BLaER1 treated with 17β-estradiol and CSF1 and Interleukin-3, amounts not matched to agents 10 nM and 100 nM (cell line): ENCODE results near the gene CDK5R1.

ENCODE experiments used
- H3K27ac ChIP-seq, 11 experiments: shearing (Covaris generic); formaldehyde crosslinking; 2 replicates each; pipeline ENCODE4 v1.8.1; 2022
- H3K27me3 ChIP-seq, 11 experiments: shearing (Covaris generic); formaldehyde crosslinking; 2 replicates each; pipeline ENCODE4 v1.8.1; 2022
- H3K36me3 ChIP-seq, 11 experiments: shearing (Covaris generic); formaldehyde crosslinking; 2 replicates each; pipeline ENCODE4 v1.8.1; 2022
- H3K4me1 ChIP-seq, 10 experiments: shearing (Covaris generic); formaldehyde crosslinking; 2 replicates each; pipeline ENCODE4 v1.8.1; 2022
- H3K4me2 ChIP-seq, 11 experiments: shearing (Covaris generic); formaldehyde crosslinking; 2 replicates each; pipeline ENCODE4 v1.8.1; 2022
- H3K4me3 ChIP-seq, 10 experiments: shearing (Covaris generic); formaldehyde crosslinking; 2 replicates each; pipeline ENCODE4 v1.8.1; 2022
- H3K9ac ChIP-seq, 11 experiments: shearing (Covaris generic); formaldehyde crosslinking; 2 replicates each; pipeline ENCODE4 v1.8.1; 2022
- H3K9me3 ChIP-seq, 11 experiments: shearing (Covaris generic); formaldehyde crosslinking; replicated peaks in 1 of 11; 2 replicates each; pipeline ENCODE4 v1.8.1; 2022
- H4K20me1 ChIP-seq, 11 experiments: shearing (Covaris generic); formaldehyde crosslinking; 2 replicates each; pipeline ENCODE4 v1.8.1; 2022
- Cebpa-rat ChIP-seq, 11 experiments: shearing (Covaris generic); IDR thresholded peaks; 2 replicates each; pipeline ENCODE4 v1.8.1; 2022

The CDK5R1 gene

DNA sequence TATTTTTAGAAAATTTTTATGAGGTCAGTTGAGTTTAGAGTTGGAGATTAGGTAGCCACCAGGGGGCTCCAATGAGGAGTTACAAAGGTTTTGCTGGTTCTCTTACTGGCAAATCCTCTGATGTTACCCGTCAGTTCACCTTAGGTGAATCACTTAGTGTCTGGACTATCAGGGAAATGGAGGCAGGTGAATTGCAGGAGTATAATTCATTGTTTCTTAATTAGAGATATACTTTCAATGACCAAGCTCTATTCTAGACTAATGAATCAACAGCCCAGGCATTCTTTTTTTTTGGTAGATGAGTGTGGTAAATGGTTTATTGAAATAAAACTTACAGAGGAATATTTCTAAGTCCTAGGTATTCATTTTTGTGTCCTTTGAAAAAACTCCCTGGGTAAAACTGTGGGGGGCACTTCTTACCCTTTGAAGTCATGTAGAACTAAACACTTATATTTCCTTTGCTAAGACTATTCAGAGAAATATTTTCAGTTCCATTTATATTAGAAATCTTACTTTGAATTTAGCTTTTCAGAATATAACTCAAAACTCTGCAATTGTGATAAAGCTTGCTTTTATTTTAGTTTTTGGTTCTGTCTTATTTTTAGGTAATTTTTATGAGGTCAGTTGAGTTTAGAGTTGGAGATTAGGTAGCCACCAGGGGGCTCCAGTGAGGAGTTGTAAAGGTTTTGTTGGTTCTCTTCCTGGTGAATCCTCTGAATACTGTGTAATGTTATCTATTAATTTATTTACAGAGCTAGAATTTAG is 24.8 kb upstream of the CDK5R1 start:
- no peak for TF ChIP-seq Cebpa-rat (IDR thresholded peaks at IDR 0.05)
- Histone ChIP-seq H3K36me3 (peaks cover 91 to 100% (median 99%) of the 10 kb centered on the region in 11 experiments), H3K9ac (no peak overlapping the region), H4K20me1 (peaks cover 30 to 100% (median 89%) of the 10 kb centered on the region in 11 experiments; a peak in 21 of 22 replicates), H3K27ac (no peak overlapping the region), H3K4me3 (no peak overlapping the region), H3K27me3 (no peaks in the 10 kb centered on the region), H3K4me2 (no peak overlapping the region), H3K9me3 (no peaks in the 10 kb centered on the region), H3K4me1 (peaks cover 0 to 15% (median 0%) of the 10 kb centered on the region in 10 experiments; a peak in 3 of 20 replicates)

DNA sequence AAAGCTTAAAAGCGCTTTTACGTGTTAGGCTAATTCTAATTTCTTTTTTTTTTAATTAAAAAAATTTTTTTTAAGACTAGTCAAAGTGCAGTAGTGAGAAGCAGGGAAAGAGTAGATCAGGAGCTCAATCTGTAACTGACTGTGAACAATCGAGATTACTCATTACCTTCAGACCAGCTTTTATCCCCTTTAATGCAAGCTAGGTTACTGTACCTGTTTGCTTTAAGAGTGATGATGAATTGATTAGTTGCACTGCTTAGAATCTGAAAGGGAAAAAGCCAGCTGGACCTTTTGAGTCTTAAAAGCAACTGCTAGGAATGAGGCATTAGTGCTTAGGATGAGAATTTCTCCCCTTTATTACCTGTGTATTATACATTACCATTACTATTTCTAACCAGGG is 23.5 kb upstream of the CDK5R1 start:
- no peak for TF ChIP-seq Cebpa-rat (IDR thresholded peaks at IDR 0.05)
- no peak overlapping the region for H3K9ac ChIP-seq

GRCh38 chr17:32464374-32464773 is 22.4 kb upstream of the CDK5R1 start:
- peaks cover 91 to 100% (median 99%) of the 10 kb centered on the region in 11 experiments for H3K36me3 ChIP-seq
- H3K27ac ChIP-seq = no peak overlapping the region
- no peaks in the 10 kb centered on the region for H3K9me3 ChIP-seq
- H3K4me3 ChIP-seq = no peak overlapping the region
- no peak overlapping the region for H3K9ac ChIP-seq
- no peak overlapping the region for H3K4me2 ChIP-seq
- H4K20me1 ChIP-seq = peaks cover 27 to 100% (median 76%) of the 10 kb centered on the region in 11 experiments; a peak in 21 of 22 replicates
- peaks cover 0 to 15% (median 0%) of the 10 kb centered on the region in 10 experiments; a peak in 3 of 20 replicates for H3K4me1 ChIP-seq
- no peaks in the 10 kb centered on the region for H3K27me3 ChIP-seq
- TF ChIP-seq Cebpa-rat (IDR thresholded peaks at IDR 0.05) = no peak

More for the DNA sequence above, 23.5 kb upstream of the CDK5R1 start:
- H4K20me1 ChIP-seq = peaks cover 27 to 100% (median 76%) of the 10 kb centered on the region in 11 experiments; a peak in 21 of 22 replicates
- no peaks in the 10 kb centered on the region for H3K9me3 ChIP-seq
- H3K27me3 ChIP-seq = no peaks in the 10 kb centered on the region
- H3K27ac ChIP-seq = no peak overlapping the region
- no peak overlapping the region for H3K4me2 ChIP-seq
- H3K4me3 ChIP-seq = no peak overlapping the region
- H3K4me1 ChIP-seq = peaks cover 0 to 15% (median 0%) of the 10 kb centered on the region in 10 experiments; a peak in 3 of 20 replicates
- peaks cover 91 to 100% (median 99%) of the 10 kb centered on the region in 11 experiments for H3K36me3 ChIP-seq

DNA sequence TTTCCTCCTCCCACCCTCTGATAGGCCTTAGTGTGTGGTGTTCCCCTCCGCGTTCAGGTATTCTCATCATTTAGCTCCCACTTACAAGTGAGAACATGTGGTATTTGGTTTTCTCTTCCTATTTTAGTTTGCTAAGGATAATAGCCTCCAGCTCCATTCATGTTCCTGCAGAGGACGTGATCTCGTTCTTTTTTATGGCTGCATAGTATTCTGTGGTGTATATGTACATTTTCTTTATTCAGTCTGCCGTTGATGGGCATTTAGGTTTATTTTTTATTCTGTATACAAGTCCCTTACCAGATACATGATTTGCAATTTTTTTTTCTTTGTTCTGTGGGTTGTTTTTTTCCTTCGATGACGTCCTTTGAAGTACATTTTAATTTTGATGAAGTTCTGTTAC is 18.8 kb upstream of the CDK5R1 start:
- H3K4me2 ChIP-seq = no peak overlapping the region
- no peak for TF ChIP-seq Cebpa-rat (IDR thresholded peaks at IDR 0.05)
- H3K4me3 ChIP-seq = no peak overlapping the region
- H3K36me3 ChIP-seq = peaks cover 99 to 100% (median 100%) of the 10 kb centered on the region in 11 experiments
- peaks cover 10 to 100% (median 67%) of the 10 kb centered on the region in 11 experiments; a peak in 21 of 22 replicates for H4K20me1 ChIP-seq
- H3K9me3 ChIP-seq = no peaks in the 10 kb centered on the region
- no peak overlapping the region for H3K27ac ChIP-seq
- H3K9ac ChIP-seq = no peak overlapping the region
- H3K4me1 ChIP-seq = no peaks in the 10 kb centered on the region
- H3K27me3 ChIP-seq = no peaks in the 10 kb centered on the region

GRCh38 chr17:32470405-32471167 is 16.2 kb upstream of the CDK5R1 start:
- Histone ChIP-seq H3K4me3 (no peak overlapping the region), H3K9me3 (no peaks in the 10 kb centered on the region), H3K4me2 (no peak overlapping the region), H3K27me3 (no peaks in the 10 kb centered on the region), H3K9ac (no peak overlapping the region), H3K27ac (no peak overlapping the region), H3K4me1 (no peaks in the 10 kb centered on the region), H4K20me1 (peaks cover 6 to 100% (median 56%) of the 10 kb centered on the region in 11 experiments; a peak in 20 of 22 replicates), H3K36me3 (peaks cover 100% of the 10 kb centered on the region in 11 experiments)
- no peak for TF ChIP-seq Cebpa-rat (IDR thresholded peaks at IDR 0.05)

- H3K4me2 ChIP-seq = no peak overlapping the region
- H3K27me3 ChIP-seq = no peaks in the 10 kb centered on the region
- no peaks in the 10 kb centered on the region for H3K9me3 ChIP-seq
- H3K4me1 ChIP-seq = no peaks in the 10 kb centered on the region
- no peak overlapping the region for H3K4me3 ChIP-seq
- no peak for TF ChIP-seq Cebpa-rat (IDR thresholded peaks at IDR 0.05)
- peaks cover 5 to 99% (median 62%) of the 10 kb centered on the region in 11 experiments; a peak in 20 of 22 replicates for H4K20me1 ChIP-seq
- no peak overlapping the region for H3K9ac ChIP-seq
- H3K36me3 ChIP-seq = peaks cover 100% of the 10 kb centered on the region in 11 experiments
- no peak overlapping the region for H3K27ac ChIP-seq
These were observed 15.1 kb upstream of the CDK5R1 start for GRCh38 chr17:32471652-32472051.

- Histone ChIP-seq H3K4me2 (no peak overlapping the region), H3K4me1 (no peaks in the 10 kb centered on the region), H3K4me3 (no peak overlapping the region), H4K20me1 (peaks cover 3 to 99% (median 53%) of the 10 kb centered on the region in 11 experiments; a peak in 21 of 22 replicates), H3K9ac (no peak overlapping the region), H3K36me3 (peaks cover 100% of the 10 kb centered on the region in 11 experiments), H3K9me3 (no peaks in the 10 kb centered on the region), H3K27ac (no peak overlapping the region), H3K27me3 (no peaks in the 10 kb centered on the region)
- TF ChIP-seq Cebpa-rat (IDR thresholded peaks at IDR 0.05) = no peak
These were observed 11.5 kb upstream of the CDK5R1 start for GRCh38 chr17:32475258-32475657.

- no peaks in the 10 kb centered on the region for H3K27me3 ChIP-seq
- peaks cover 0 to 2% (median 0%) of the 10 kb centered on the region in 10 experiments; a peak in 2 of 20 replicates for H3K4me1 ChIP-seq
- H3K4me3 ChIP-seq = no peak overlapping the region
- peaks cover 99 to 100% (median 100%) of the 10 kb centered on the region in 11 experiments for H3K36me3 ChIP-seq
- H3K27ac ChIP-seq = no peak overlapping the region
- H3K9me3 ChIP-seq = no peaks in the 10 kb centered on the region
- H3K9ac ChIP-seq = no peak overlapping the region
- peaks cover 0 to 96% (median 41%) of the 10 kb centered on the region in 11 experiments; a peak in 14 of 22 replicates for H4K20me1 ChIP-seq
- TF ChIP-seq Cebpa-rat (IDR thresholded peaks at IDR 0.05) = no peak
- H3K4me2 ChIP-seq = no peak overlapping the region
These were observed 9.6 kb upstream of the CDK5R1 start for GRCh38 chr17:32477220-32477619.

GRCh38 chr17:32479074-32479617 is 7.6 kb upstream of the CDK5R1 start:
- TF ChIP-seq Cebpa-rat (IDR thresholded peaks at IDR 0.05) = no peak
- H3K9ac ChIP-seq = no peak overlapping the region
- peaks cover 85 to 94% (median 89%) of the 10 kb centered on the region in 11 experiments for H3K36me3 ChIP-seq

More at GRCh38 chr17:32479074-32479617, 7.6 kb upstream of the CDK5R1 start:
- H3K9me3 ChIP-seq = no peaks in the 10 kb centered on the region
- no peaks in the 10 kb centered on the region for H3K27me3 ChIP-seq
- H3K4me3 ChIP-seq = no peak overlapping the region
- peaks cover 0 to 17% (median 8%) of the 10 kb centered on the region in 10 experiments; a peak in 10 of 20 replicates for H3K4me1 ChIP-seq
- peaks cover 0 to 95% (median 44%) of the 10 kb centered on the region in 11 experiments; a peak in 16 of 22 replicates for H4K20me1 ChIP-seq
- no peak overlapping the region for H3K4me2 ChIP-seq
- H3K27ac ChIP-seq = no peak overlapping the region
